ENCODE measurements around the gene SULT1A1.

SULT1A1 gene

DNA sequence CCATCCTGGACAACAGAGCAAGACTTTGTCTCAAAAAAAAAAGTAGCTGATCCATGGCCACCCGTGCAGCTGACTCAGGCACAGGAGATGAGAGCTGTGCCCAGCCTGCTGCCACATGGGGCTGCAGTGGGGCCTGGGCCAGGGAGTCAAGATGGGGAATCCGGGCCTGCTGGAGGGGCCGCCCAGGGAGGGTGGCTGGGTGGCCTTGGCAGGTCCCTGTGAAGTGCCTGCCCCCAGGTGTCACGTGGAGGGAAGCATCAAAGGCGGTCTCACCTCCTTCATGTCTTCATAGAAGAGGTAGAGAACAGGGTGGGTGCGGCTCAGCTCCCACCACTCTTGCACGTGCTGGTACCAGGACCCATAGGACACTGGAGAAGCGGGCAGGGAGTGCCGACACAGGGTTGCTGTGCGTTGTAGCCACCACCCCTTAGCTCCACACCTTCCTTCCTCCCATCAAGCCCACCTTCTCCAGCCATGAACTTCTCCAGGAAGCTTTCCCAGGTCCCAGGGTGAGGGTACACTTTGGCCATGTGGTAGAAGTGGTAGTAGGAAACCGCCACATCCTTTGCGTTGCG lies 16.8 kb downstream of the SULT1A1 start:
- peaks cover 26% of the 10 kb centered on the region for H3K36me3 ChIP-seq (ENCODE audit: control insufficient read depth, insufficient read depth, low read length)
- no peak overlapping the region for H3K9ac ChIP-seq (ENCODE audit: low read length)
- H3K27ac ChIP-seq (ENCODE audit: low read depth, low read length), result no peak overlapping the region
- no peaks in the 10 kb centered on the region for H3K27me3 ChIP-seq (ENCODE audit: control insufficient read depth, insufficient read depth, low read length)
- no peaks in the 10 kb centered on the region for H3K4me1 ChIP-seq (ENCODE audit: control insufficient read depth, insufficient read depth, low read length)
- H3K4me3 ChIP-seq (ENCODE audit: low read length), result no peak overlapping the region

DNA sequence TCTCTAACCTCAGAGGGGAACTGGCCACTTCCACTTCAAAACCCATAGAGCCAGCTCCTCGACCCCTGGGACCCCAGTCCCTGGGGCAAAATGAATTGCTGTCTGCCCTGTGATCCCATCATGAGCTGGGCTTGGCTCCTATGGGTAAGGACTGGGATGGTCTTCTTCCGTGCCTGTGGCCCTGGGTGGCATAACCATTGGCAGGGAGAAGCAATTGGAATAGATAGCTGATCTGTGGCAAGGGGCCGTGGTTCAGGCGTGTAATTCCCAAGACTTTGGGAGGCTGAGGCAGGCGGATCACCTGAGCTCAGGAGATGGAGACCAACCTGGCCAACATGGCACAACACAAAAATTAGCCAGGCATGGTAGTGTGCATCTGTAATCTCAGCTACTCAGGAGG lies 17.3 kb downstream of the SULT1A1 start:
- Histone ChIP-seq H3K4me3 (ENCODE audit: low read length) (no peak overlapping the region), H3K4me1 (ENCODE audit: control insufficient read depth, insufficient read depth, low read length) (no peaks in the 10 kb centered on the region), H3K27ac (ENCODE audit: low read depth, low read length) (no peak overlapping the region), H3K36me3 (ENCODE audit: control insufficient read depth, insufficient read depth, low read length) (peaks cover 28% of the 10 kb centered on the region), H3K27me3 (ENCODE audit: control insufficient read depth, insufficient read depth, low read length) (no peaks in the 10 kb centered on the region), H3K9ac (ENCODE audit: low read length) (no peak overlapping the region)

DNA sequence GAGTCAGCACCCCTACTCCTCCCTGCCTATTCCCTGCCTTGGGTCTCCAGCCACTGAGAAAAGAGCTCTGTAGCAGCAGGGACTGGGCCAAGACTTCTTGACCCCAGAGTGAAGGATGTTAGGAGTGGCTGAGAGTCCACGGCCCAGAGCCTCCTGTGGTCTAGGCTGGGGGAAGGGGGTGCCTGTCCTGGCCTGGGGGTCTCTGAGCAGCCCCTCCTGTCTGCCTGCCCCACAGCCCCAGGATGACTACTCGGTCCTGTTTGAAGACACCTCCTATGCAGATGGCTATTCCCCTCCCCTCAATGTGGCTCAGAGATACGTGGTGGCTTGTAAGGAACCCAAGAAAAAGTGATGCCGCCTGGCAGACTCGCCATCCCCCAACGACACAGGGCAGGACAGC lies 18.5 kb downstream of the SULT1A1 start:
- peaks cover 34% of the 10 kb centered on the region for H3K36me3 ChIP-seq (ENCODE audit: control insufficient read depth, insufficient read depth, low read length)
- H3K4me1 ChIP-seq (ENCODE audit: control insufficient read depth, insufficient read depth, low read length), result no peaks in the 10 kb centered on the region
- H3K27me3 ChIP-seq (ENCODE audit: control insufficient read depth, insufficient read depth, low read length), result no peaks in the 10 kb centered on the region
- H3K9ac ChIP-seq (ENCODE audit: low read length), result no peak overlapping the region
- H3K4me3 ChIP-seq (ENCODE audit: low read length), result no peak overlapping the region
- no peak overlapping the region for H3K27ac ChIP-seq (ENCODE audit: low read depth, low read length)

DNA sequence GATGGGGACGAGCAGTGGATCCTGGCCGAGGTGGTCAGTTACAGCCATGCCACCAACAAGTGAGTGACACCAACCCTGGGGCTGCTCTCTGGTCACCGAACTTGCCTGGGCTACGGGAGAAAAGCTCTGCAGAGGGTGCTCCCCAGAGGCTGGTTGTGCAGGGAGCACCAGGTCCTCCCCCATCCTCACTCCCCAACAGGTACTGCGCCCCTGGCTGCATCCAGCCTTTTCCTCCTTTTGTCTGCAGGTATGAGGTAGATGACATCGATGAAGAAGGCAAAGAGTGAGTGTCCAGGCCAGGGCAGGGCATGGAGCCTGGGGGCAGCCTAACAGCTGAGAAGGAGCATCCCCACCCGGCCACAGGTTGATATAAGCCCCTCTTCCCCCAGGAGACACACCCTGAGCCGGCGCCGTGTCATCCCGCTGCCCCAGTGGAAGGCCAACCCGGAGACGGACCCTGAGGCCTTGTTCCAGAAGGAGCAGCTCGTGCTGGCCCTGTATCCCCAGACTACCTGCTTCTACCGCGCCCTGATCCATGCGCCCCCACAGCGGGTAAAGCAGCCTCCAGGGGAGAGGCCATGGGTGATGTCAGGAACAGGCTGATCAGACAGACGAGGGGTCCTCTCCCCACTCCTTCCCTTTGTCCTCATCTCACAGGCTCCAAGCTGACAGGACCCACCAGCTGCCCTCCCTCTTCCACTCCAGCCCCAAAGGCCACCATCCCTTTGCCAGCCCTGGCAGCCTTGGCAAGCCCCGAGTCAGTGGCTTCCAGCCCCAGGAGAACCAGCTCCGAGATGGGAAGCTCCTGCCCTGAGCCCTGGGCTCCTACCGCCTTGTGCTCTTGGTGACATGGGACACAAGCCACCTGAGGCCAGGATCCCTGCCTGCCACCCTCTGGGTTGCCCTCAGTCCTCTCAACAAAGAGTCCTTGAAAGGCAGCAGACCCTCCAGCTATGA lies 19.2 kb downstream of the SULT1A1 start:
- Histone ChIP-seq H3K9ac (ENCODE audit: low read length) (no peak overlapping the region), H3K36me3 (ENCODE audit: control insufficient read depth, insufficient read depth, low read length) (peaks cover 36% of the 10 kb centered on the region), H3K27me3 (ENCODE audit: control insufficient read depth, insufficient read depth, low read length) (no peaks in the 10 kb centered on the region), H3K27ac (ENCODE audit: low read depth, low read length) (no peak overlapping the region), H3K4me1 (ENCODE audit: control insufficient read depth, insufficient read depth, low read length) (no peaks in the 10 kb centered on the region), H3K4me3 (ENCODE audit: low read length) (no peak overlapping the region)

DNA sequence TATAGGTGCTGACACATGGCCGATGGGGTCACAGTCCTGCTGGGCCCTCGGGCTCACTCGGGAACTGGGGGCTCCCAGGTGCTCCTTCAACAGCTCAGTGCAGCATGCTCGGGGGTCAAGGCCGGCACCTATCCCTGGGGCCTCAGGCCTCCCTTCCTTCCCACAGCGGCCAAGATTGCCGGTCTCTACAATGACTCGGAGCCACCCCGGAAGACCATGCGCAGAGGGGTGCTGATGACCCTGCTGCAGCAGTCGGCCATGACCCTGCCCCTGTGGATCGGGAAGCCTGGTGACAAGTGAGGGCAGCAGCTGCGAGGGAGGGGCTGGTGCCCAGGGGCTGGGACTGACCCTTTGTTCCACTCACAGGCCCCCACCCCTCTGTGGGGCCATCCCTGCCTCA lies 19.9 kb downstream of the SULT1A1 start:
- Histone ChIP-seq H3K9ac (ENCODE audit: low read length) (no peak overlapping the region), H3K4me1 (ENCODE audit: control insufficient read depth, insufficient read depth, low read length) (no peaks in the 10 kb centered on the region), H3K27me3 (ENCODE audit: control insufficient read depth, insufficient read depth, low read length) (no peaks in the 10 kb centered on the region), H3K36me3 (ENCODE audit: control insufficient read depth, insufficient read depth, low read length) (peaks cover 43% of the 10 kb centered on the region), H3K27ac (ENCODE audit: low read depth, low read length) (no peak overlapping the region), H3K4me3 (ENCODE audit: low read length) (no peak overlapping the region)

DNA sequence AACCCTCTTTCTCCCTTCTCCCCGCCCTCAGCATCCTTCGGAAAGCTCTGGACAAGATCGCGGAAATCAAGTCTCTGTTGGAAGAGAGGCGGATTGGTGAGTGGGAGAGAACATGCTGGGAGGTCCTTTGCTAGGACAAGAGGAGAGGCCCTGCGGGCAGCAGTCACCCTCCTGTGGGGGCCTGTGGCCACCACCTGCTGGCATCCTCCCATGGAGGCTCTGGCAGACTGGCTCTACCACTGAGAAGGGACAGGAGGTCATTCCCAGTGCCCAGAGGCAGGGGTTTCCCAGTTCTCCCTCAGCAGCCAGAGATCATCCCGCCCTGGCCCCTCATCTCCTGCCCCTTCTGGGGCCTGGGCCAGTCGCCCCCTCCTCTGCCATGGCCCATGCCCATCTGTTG lies 20.8 kb downstream of the SULT1A1 start:
- H3K27ac ChIP-seq (ENCODE audit: low read depth, low read length), result no peak overlapping the region
- no peaks in the 10 kb centered on the region for H3K4me1 ChIP-seq (ENCODE audit: control insufficient read depth, insufficient read depth, low read length)
- H3K4me3 ChIP-seq (ENCODE audit: low read length), result no peak overlapping the region
- no peak overlapping the region for H3K9ac ChIP-seq (ENCODE audit: low read length)
- H3K36me3 ChIP-seq (ENCODE audit: control insufficient read depth, insufficient read depth, low read length), result peaks cover 45% of the 10 kb centered on the region
- no peaks in the 10 kb centered on the region for H3K27me3 ChIP-seq (ENCODE audit: control insufficient read depth, insufficient read depth, low read length)

DNA sequence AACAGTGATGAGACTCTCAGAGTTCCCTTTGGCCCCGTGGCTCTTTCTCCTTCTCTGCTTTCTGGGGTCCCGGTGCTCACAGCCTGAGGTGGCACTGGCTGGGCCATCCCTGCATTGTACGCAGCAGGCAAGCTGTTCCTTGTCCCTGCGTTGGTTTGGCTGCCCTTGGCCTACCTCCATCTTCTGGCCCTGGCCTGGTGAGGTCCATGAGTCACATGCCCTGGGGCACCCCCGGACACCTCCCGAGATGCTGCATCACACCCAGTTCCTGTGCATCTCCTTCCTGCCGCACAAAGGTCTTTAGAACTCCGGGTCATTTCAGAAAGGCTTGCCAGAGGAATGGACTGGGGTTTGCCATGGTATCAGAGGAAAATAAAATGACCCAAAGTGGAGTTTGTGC lies 22.5 kb downstream of the SULT1A1 start:
- Histone ChIP-seq H3K27me3 (ENCODE audit: control insufficient read depth, insufficient read depth, low read length) (no peaks in the 10 kb centered on the region), H3K27ac (ENCODE audit: low read depth, low read length) (no peak overlapping the region), H3K4me3 (ENCODE audit: low read length) (no peak overlapping the region), H3K36me3 (ENCODE audit: control insufficient read depth, insufficient read depth, low read length) (peaks cover 48% of the 10 kb centered on the region), H3K9ac (ENCODE audit: low read length) (no peak overlapping the region), H3K4me1 (ENCODE audit: control insufficient read depth, insufficient read depth, low read length) (no peaks in the 10 kb centered on the region)

DNA sequence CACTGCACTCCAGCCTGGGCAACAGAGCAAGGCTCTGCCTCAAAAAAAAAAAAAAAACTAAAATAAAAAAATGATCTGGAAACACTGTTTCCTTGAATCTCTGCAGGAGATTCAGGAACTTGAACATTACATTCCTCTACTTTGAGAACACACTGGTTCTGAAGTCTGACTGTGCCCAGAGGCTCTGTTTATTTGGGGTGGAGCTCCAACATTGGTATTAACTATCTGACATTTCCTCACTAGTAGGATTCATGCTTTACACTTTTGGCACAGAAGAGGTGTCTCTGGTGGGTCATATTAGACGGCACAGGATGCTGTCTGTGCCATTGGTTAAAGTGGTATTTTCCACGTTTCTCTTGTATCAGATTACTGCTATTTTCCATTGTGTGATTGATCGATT lies 23.4 kb downstream of the SULT1A1 start:
- Histone ChIP-seq H3K4me3 (ENCODE audit: low read length) (no peak overlapping the region), H3K4me1 (ENCODE audit: control insufficient read depth, insufficient read depth, low read length) (no peaks in the 10 kb centered on the region), H3K36me3 (ENCODE audit: control insufficient read depth, insufficient read depth, low read length) (peaks cover 51% of the 10 kb centered on the region), H3K27ac (ENCODE audit: low read depth, low read length) (no peak overlapping the region), H3K27me3 (ENCODE audit: control insufficient read depth, insufficient read depth, low read length) (no peaks in the 10 kb centered on the region), H3K9ac (ENCODE audit: low read length) (no peak overlapping the region)

DNA sequence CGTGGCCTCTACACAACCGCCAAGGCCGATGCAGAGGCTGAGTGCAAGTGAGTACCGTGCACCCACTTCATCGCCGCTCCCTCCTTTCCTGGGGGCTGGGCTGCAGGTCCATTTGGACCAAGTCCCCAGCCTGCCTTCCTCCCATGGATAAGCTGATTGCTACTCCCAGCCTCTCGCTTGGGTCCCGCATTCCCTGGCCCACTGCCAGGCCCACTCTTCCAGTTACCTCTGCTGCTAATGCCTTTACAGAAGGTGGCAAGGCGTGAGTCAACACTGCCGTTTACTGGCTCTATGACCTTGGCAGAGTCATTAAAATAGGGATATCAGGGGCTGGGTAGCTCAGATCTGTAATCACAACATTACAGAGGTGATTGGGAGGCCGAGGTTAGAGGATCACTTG lies 24.2 kb downstream of the SULT1A1 start:
- peaks cover 49% of the 10 kb centered on the region for H3K36me3 ChIP-seq (ENCODE audit: control insufficient read depth, insufficient read depth, low read length)
- H3K27ac ChIP-seq (ENCODE audit: low read depth, low read length), result no peak overlapping the region
- no peaks in the 10 kb centered on the region for H3K27me3 ChIP-seq (ENCODE audit: control insufficient read depth, insufficient read depth, low read length)
- no peak overlapping the region for H3K4me3 ChIP-seq (ENCODE audit: low read length)
- no peaks in the 10 kb centered on the region for H3K4me1 ChIP-seq (ENCODE audit: control insufficient read depth, insufficient read depth, low read length)
- H3K9ac ChIP-seq (ENCODE audit: low read length), result no peak overlapping the region

DNA sequence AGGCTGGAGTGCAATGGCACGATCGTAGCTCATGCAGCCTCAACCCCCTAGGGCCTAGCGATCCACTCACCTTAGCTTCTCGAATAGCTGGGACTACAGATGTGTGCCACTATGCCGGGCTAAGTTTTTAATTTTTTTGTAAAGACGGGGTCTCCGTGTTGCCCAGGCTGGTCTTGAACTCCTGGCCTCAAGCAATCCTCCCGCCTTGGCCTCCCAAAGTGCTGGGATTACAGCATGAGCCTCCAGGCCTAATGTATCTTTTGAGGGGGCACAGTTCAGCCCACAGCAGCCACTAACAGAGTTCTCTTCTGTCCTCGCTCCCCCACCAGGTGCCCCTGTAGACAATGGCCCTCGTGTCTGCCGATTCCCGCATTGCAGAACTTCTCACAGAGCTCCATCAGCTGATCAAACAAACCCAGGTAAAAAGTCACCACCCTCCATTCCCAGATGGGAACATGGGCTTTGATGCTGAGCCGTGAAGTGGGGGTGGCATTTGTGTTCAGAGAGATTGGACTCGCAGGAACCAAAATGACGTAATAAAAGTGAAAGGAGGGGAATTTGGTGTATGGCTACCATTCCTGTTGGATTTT lies 29.0 kb downstream of the SULT1A1 start:
- no peak overlapping the region for H3K27ac ChIP-seq (ENCODE audit: low read depth, low read length)
- no peak overlapping the region for H3K4me3 ChIP-seq (ENCODE audit: low read length)
- H3K36me3 ChIP-seq (ENCODE audit: control insufficient read depth, insufficient read depth, low read length), result peaks cover 25% of the 10 kb centered on the region
- H3K4me1 ChIP-seq (ENCODE audit: control insufficient read depth, insufficient read depth, low read length), result no peaks in the 10 kb centered on the region
- no peak overlapping the region for H3K9ac ChIP-seq (ENCODE audit: low read length)
- H3K27me3 ChIP-seq (ENCODE audit: control insufficient read depth, insufficient read depth, low read length), result no peaks in the 10 kb centered on the region

DNA sequence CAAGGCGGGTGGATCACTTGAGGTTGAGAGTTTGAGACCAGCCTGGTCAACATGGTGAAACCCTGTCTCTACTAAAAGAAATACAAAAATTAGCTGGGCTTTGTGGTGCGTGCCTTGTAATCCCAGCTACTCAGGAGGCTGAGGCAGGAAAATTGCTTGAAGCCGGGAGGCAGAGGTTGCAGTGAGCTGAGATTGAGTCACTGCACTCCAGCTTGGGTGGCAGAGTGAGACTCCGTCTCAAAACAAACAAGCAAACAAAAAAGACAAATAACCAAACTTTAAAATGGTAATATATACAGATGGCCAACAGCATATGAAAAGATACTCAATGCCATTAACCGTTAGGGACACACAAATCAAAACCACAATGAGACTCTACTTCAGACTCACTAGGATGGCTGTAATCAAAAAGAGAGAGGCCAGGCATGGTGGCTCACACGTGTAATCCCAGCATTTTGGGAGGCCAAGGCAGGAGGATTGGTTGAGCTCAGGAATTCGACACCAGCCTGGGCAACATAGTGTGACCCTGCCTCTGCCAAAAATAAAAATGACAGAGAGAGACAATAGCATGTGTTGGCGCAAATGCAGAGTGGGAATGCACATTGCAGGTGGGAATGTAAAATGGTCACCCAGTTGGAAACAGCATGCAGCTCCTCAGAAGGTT lies 34.3 kb downstream of the SULT1A1 start:
- H3K36me3 ChIP-seq (ENCODE audit: control insufficient read depth, insufficient read depth, low read length), result no peaks in the 10 kb centered on the region
- no peaks in the 10 kb centered on the region for H3K27me3 ChIP-seq (ENCODE audit: control insufficient read depth, insufficient read depth, low read length)
- H3K27ac ChIP-seq (ENCODE audit: low read depth, low read length), result no peak overlapping the region
- peaks cover 13% of the 10 kb centered on the region for H3K4me1 ChIP-seq (ENCODE audit: control insufficient read depth, insufficient read depth, low read length)
- no peak overlapping the region for H3K4me3 ChIP-seq (ENCODE audit: low read length)
- H3K9ac ChIP-seq (ENCODE audit: low read length), result no peak overlapping the region

DNA sequence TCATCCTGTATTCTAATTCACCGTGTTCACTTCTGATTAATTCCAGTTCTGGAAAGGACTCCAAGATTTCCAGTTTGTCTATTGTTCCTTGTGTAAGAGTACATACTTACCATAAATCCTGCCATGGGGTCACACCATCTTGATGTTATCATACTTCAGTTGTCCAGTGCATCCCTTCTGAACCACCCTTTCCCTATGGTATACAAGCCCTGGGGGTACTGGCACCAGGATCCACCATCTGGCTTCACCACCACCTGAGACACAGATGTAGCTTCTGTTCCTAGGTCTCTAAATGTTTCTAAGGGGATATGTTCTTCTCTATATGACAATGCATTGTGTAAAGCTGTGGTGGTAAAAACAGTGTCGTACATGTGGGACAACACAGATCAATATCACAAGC lies 34.9 kb downstream of the SULT1A1 start:
- Histone ChIP-seq H3K9ac (ENCODE audit: low read length) (no peak overlapping the region), H3K36me3 (ENCODE audit: control insufficient read depth, insufficient read depth, low read length) (no peaks in the 10 kb centered on the region), H3K4me1 (ENCODE audit: control insufficient read depth, insufficient read depth, low read length) (peaks cover 13% of the 10 kb centered on the region), H3K27ac (ENCODE audit: low read depth, low read length) (no peak overlapping the region), H3K4me3 (ENCODE audit: low read length) (no peak overlapping the region), H3K27me3 (ENCODE audit: control insufficient read depth, insufficient read depth, low read length) (no peaks in the 10 kb centered on the region)

Measured in rectal smooth muscle tissue (tissue), 1 donor.